Fibroblast of the aortic adventitia (primary cell): ENCODE results near the gene IFI27L2. TPM values are rescaled to one million over a fixed set of nuclear protein-coding genes. Genes with fewer than 3 reads are reported as not detected.

Experiments
- DNase-seq: peaks from one replicate; pipeline ENCODE4 v3.0.0-alpha.2; 2010; ENCODE audit warnings: low read depth
- H3K4me3 ChIP-seq: 2 replicates; pipeline ENCODE4 v1.5.1; 2011; ENCODE audit warnings: low read depth, mild to moderate bottlenecking, control low read depth, low read length, moderate library complexity
- CTCF ChIP-seq: IDR thresholded peaks from 2 replicates; pipeline ENCODE4 v1.5.1; 2011; ENCODE audit warnings: mild to moderate bottlenecking, low read length, control low read depth, inconsistent platforms; ENCODE audit not compliant: insufficient read depth
- total RNA-seq: library from RNA; depleted of rRNA; stranded (reverse); fragments of >200 nt; gene quantifications from 2 replicates; pipeline ENCODE4 v1.2.3, GENCODE V29; 2012; ENCODE audit warnings: low replicate concordance

The IFI27L2 gene
- total RNA-seq, 1 donor, result 107 TPM

GRCh38 chr14:94120667-94121340, 8.6 kb downstream of the IFI27L2 start:
- no peak overlapping the region for H3K4me3 ChIP-seq
- TF ChIP-seq CTCF, result no peak
- DNase-seq, result peak; percentile 83

- no peak overlapping the region for H3K4me3 ChIP-seq
- no peak for TF ChIP-seq CTCF
- no peak for DNase-seq
These were observed 10.3 kb downstream of the IFI27L2 start for GRCh38 chr14:94119071-94119470.

GRCh38 chr14:94117856-94118255, 11.5 kb downstream of the IFI27L2 start:
- DNase-seq, result no peak
- no peak for TF ChIP-seq CTCF
- no peak overlapping the region for H3K4me3 ChIP-seq

- TF ChIP-seq CTCF, result no peak
- no peak for DNase-seq
- H3K4me3 ChIP-seq, result no peak overlapping the region
These were observed 12.7 kb downstream of the IFI27L2 start for GRCh38 chr14:94116701-94117100.

GRCh38 chr14:94115631-94116030, 13.8 kb downstream of the IFI27L2 start:
- no peak overlapping the region for H3K4me3 ChIP-seq
- no peak for DNase-seq
- no peak for TF ChIP-seq CTCF

- DNase-seq, result peak; percentile 54
- no peak for TF ChIP-seq CTCF
These were observed 14.3 kb downstream of the IFI27L2 start for GRCh38 chr14:94115058-94115591.

More at GRCh38 chr14:94115058-94115591, 14.3 kb downstream of the IFI27L2 start:
- H3K4me3 ChIP-seq, result no peak overlapping the region
